OCI-M2 (cell line): ENCODE results near the gene STXBP6.

ENCODE experiments used
- DNase-seq: peaks from one replicate; lab custom pipeline; 2025; ENCODE audit not compliant: unreplicated experiment; lab: John Stamatoyannopoulos, UW

Gene STXBP6

DNA sequence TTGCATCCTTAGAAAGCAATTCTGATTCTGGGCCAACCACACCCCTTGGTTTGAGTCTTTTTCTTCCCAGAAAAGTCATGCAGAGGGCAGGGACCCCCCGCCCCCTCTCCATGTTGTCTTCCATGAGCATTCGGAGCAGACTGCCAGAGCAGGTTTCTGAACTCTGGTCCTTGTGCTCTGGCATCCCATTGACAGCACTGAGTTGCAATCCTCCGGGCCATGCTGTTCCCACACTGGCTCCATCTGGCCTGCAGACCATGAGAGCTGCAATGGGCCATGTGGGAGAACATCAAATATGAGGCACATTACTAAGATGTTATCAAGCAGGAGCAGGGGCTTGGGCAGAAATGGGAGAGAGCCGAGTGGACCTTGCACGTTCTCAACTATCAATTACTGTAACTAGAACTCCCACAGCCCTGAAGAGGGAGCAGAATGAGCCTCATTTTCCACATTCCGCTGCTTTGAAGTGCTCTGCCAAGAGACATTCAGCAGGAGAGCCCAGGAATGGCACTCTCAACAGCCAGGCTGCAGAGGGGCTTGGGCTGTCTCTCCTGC is 157.4 kb downstream of the STXBP6 start:
- DNase-seq: no peak

DNA sequence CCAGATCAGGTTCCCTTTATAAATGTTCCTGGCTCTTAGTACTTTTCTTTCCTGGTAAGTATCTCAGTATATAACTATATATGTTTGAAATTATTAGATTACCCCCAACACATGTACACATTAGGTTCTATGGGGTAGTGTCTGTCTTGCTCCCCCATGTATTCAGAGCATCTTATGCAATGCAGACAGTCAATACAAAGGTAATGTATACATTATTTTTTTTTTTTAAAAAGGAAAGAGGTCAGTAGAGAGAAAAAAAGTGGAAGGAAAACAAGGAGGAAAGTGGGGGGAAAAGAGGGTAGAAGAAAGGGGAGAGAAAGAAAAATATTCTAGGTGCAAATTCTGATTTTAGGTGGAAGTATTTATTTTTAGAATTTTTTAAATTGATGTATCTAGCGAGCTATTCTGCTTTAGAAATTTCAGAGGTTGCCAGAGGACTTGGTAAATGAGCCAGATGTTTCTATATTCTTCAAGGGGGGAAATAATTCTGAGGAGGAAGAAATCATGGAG is 157.9 kb downstream of the STXBP6 start:
- no peak for DNase-seq

DNA sequence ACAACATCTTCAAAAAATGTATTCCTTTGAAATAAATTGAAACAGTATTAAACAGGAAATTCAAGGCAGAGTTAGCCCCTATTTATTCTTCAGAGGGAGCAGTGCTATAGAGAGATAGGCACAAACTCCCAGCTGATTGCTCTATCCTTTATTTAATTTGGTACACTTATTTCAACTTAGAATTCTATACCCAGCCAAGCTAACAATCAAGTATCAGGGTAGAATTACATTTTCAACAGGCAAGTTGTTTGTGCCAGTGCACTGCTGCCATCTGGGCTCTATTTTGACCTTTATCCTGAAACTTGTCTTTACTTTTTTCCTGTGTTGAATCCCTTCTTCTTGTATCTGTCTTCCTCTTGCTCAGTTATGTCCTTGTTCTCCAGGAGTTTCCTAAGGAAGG is 159.2 kb downstream of the STXBP6 start:
- no peak for DNase-seq

DNA sequence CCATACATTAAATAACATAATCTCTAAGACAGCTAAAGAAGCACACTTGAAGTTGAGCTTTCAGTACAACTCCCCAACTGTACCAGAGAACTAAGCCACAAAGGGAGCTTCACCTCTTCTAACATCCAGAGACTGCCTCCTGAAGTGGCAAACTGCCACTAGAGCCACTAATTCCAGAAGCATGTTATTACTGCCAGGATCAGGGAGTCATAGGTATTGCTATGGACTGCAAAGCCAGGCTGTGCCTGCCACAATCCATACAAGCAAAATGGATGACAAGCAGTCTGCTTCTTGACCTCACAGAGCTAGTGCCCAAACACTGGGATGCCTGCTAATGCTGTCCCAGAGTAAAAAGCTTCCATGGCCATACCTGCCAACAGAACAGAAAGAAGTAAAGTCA is 160.1 kb downstream of the STXBP6 start:
- DNase-seq: no peak

DNA sequence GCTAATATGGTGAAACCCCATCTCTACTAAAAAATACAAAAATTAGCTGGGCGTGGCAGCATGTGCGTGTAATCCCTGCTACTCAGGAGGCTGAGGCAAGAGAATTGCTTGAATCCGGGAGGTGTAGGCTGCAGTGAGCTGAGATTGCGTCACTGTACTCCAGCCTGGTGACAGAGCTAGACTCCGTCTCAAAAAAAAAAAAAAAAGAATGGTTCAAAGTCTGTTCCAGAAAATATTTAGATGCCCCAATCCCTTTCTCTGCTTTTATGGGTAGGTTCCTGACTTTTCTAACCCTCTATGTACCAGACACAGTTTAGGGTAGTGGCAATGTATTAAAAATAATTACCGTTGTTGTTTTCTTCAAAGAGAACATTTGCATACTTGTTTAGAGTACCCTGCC is 161.4 kb downstream of the STXBP6 start:
- DNase-seq: no peak

DNA sequence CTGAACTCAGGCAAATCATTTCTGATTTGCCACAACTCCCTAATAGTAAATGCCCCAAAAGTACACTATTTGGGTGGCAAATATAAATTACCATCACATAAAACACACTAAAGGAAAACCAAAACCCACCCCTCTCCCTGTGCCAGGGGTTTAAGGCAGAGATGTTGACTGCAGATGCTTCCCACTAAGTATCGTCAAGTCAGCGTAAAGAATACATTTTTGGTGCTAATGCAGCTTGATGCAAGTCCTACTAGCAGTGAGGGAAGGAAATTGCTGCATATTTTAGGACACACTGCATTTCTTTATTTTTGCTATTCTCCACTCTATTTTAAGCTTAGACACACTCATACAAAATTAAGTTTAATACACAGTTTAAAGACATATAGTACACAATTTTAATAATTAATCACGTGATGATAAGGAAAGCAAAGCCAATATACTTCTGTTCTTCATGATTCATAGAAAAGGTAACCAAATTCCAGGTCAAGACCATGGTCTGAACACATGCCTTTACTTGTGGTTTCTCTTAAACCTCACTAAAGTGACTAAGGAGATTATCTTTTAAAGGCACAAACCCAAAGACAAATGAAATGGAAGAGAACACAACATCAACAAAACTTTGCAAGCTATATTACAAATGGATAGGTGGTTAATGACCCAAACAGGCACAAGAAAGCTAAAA is 162.2 kb downstream of the STXBP6 start:
- DNase-seq: no peak

DNA sequence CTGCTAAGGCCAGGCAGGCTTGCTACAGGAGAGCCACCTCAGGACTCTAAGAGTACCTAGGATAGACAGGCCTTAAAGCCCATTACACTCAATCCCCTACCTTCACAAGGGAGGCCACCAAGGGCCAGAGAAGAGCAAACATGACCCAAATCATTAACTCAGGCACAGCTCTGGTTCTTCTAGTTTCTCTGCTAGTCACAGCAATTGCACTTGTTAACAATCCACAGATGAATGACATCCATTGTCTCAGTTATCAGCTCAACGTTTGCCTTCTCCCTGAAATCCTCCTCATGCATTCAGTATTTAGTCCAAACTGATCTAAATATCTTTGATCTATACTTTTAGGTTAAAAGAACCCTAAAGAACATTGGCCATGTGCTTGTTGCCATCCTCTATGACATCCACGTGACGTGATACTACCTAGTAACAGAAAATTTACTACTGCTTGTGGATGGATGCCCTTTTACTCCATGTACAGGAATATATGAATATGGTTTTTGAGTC is 164.5 kb downstream of the STXBP6 start:
- no peak for DNase-seq

DNA sequence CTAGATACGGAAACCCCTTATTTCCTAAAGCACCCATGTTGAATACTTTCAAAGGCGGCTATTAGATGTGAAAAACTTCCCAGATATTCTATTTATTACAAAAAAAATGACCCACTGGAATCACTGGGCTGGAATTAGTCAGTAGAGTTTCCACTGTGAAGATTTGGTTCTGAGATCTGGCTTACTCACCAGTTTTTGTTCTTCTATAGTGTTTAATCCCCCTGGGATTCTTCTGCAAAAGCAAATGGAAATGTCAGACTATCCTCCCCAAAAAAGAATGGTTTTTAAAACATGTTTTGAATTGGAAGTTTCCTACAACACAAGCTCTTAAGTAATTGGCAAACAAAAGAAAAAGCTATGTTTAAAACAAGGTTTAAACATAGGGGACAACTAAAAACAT is 166.4 kb downstream of the STXBP6 start:
- DNase-seq: no peak

DNA sequence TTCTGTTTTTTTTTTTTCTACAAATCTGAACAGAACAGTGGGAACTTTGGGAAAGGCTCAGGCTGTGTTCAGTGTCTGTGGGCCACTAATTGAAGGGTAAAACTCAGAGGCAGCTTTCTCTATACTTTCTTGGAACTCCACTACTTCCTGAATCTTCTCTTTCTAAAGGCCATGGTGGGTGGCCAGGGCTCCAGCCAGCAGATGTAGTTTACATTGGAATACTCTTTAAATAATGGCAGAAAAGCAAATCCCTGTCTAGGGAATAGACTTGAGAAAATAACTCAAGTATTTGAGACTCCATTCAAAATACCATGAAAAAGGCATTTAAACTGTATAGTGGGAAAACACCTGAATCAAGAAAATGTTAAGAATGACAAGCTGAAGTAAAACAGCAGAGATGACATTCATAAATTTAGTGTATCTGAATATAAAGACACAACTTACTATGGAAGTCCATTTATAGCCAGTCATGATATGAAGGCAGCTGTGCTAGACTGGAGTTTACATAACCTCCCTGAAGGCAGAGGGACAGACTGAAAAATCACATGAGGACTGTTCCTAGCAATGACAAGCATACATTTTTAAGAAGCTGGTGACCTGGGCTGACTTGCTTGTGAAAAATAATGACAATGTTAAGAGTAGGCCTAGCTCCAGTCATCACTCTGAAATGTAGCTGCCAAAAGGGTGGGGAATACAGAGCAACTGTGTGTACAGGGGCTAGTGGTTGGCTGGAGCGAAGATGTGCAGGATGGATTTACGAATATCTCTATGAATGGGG is 168.6 kb downstream of the STXBP6 start:
- DNase-seq: no peak

DNA sequence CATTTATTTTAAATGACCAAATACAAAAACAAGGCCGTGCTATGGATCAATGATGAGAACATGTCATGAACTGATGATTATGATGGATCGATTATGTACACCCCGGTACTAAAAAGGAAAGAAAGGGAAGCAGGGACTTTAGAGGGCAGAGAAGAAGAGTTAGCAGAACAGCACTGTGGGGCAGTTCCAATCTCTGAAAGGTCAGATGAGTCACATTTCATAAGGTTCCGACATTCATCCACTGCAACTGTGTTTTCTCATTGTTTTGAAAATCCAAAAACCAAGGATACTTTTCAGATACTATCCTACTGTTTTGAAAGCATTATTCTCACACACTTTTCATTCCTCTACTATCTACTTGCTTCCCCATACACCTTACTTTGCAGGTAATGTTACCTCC is 169.3 kb downstream of the STXBP6 start:
- no peak for DNase-seq

DNA sequence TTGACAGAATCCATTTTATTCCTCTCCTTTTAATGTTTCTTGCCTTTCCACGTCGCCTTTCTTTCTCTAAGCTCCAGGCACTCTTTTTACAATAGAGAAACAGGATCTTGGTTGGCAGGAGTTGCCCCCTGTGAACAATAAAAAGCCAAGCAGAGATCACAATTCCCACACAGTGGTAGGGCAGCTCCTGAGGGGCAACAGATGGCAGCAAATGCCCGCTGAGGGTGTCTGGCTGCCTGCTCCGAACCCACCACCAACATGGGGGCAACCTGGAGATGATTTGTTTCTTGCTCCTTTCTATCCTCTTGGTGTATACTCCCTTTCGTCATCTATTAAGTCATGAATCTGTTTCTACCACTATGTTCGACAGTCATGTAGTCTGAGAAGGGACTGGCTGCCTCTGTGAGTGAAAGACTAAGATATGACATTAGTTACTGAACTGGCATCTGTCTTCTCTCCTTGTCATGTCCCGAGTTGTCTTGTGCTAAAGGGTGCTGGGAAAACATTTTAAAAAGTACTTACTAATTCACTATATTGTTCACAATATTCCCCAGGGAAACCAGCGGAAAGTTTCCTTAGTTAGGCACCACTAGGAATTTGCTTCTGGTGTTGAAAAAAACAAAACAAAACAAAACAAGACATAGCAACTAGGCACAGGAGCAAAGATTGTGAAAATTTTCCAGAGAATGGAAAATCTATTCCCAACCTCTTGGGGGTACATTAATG is 170.1 kb downstream of the STXBP6 start:
- DNase-seq: no peak

DNA sequence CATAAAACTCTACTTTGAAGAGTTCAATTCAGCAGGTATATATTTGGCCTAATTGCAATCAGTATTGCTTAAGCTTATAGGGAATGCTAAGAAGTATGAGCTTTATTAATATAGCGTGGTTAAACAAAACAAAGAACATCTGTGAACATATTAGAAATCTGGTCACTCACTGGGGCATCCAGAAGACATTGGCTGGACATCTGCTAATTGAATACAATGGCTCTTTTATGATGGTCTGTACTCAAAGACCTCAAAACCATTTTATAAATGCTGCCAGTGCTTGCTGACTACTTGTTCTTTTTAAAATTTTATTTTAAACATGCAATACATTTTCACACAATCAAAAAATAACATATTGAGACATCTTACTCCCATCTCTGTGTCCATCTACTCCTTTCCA is 173.0 kb downstream of the STXBP6 start:
- DNase-seq: no peak

DNA sequence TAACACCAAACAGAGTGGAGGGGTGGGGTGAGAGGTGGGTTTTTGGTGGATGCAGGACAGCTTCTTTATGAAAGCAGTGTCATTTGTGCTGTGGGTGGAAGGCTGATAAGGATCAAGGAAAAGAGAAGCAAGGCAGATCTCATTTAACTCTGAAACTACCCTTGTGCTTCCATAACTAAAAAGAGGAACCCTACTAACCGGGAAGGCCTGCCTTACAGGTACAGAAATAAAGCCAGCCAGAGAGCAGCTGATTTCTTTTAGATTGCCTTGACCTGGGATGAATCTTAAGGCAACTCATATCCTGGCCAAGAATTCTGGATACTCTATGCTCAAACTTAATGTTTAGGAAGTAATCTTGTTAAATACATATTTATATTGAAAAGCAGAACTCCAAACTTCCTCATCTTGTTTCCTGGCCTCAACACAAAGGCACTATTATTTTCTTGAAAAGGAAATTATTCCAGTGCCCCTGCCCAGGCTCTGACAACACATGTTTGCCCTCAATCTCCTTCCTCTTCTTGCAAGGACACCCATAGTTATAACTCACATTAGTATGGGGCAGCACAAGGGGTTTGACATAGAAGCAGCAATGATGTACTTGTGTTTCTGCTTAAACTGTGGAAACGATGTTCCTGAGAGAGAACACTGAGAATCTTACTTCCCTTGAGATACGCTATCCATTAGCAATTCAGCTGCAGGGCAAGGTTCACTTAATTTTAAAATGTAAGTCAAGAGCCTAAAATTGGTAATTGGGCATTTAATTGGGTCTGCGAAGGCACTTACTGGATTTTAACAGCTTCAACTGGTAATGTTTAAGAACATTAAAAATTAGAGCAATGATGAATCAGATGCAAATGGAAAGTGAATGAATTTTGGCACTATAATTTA is 173.7 kb downstream of the STXBP6 start:
- no peak for DNase-seq

DNA sequence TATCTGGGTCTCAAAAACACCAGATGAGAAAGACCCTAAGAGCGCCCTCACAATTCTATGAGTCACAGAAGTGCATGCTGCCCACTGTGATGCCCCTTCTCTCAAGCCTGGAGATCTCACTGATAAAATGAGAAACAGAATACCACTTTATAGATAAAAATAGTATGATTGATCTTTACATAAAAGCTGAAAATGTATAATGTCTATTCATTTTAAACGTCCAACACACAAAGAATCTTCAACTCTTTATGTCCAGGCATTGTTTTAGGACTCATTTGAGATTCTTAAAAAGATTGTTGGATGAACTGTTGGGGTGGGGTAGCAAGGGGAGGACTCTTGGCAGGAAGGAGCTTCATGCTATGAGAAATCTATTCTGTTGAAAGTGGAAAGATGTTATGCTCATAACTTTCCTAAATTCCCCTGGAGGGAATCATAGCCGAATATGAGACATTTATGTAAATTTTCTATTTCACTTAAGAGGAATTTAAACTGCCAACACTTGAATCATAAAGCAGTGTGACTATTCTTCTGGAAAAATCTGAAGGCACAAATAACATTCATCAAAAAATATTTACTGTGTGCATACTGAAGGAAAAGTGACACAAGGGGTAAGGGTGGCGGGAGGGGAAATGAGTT is 174.6 kb downstream of the STXBP6 start:
- no peak for DNase-seq

DNA sequence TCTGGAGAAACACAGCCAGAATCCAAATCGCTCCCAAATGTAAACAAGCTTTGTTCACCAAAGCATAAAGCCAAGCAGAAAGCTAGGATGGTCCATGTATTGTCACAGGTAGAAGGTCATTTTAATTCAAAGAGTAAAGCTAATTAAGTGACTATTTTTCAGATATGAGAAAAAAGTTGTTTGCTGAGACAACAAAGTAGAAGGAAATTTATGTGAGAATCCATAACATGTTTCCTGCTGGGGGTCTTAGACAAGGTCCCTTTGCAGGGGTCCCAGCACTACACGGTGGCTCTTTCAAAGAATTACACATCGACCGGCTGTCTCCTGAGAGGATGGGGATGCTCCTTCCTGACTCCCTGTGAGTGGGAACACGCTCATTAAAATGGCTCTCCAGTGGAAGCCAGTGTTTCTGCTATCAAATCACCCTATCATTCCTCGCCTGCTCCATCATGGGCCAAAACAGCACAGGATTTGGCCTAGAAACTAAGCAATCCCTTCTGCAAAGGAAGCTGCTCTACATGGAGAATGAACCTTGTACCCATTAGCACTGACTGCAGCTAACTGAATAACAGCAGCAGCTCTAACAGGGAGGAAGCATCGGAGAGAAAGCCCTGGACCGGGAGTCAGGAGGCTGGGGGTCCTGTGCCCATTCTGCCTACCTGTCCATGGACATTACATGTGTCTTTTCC is 175.3 kb downstream of the STXBP6 start:
- DNase-seq: no peak

DNA sequence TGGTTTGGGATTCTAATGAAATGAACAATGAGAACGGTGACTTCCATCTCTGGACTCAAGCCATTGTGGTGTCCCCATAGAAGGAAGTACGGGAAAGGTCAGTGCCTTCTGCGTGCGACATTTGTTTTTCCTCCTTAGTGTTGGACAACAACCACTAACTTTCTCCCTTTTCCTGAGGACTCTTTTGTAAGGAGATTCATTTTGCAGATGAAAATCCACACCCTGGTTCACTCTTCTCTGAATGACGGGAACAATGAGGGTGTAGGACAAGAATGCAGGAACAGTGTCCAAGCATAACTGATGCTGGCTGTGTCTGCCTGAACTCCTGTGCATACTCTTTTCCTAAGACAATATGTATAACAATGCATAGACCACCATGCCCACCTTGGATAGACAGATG is 176.4 kb downstream of the STXBP6 start:
- DNase-seq: no peak

DNA sequence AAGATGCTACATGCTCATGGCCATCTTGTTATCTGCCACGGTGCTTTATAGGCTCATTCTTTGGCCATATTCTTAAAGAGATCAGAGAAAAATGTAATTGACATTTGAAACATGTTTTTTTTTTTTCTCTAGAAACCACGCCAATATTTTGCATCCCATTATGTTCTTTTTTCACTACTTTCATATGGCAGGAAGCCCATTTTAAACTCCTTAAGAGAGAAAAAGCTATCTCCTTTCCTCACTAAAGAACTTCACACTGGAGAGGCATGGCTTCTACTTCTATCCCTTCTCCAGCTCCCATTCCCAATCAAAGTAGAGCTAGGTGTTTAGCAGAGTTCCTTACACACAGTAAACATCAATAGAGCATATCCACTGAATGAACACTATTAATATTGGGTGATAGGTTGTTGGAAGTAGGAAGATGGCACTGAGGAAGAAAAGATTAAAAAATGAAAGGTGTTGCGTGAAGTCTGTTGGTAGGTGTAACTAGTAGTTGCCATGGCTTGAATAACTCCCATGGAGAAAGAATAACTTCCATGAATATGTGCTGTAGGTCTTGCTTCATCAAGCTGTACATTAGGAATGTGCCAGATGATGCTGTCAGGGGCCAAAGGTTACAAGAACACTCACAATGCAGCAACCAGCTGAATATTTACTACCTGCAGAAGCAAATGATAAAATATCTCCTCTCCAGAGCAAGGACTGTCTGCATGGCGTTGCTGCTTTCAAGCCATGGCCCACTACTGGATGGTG is 178.8 kb downstream of the STXBP6 start:
- DNase-seq: no peak

DNA sequence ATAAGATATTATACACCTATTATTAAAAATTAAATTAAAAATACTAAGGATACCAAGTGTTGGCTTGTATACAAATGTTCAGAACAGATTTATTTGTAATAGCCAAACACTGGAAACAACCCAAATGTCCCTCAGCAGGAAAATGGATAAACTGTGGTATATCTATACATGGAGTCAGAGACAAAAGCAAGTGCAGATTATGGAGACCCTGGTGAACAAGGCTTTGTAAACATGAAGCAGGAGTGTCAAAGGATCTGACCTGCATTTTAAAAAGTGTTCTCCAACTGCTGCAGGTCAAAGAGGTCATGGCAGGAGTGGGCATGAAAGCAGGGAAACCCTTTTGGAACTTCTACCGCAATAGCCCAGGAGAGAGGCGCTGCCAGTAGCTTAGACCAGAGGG is 181.6 kb downstream of the STXBP6 start:
- no peak for DNase-seq
